ENCODE results near the gene EBP. TPM values are rescaled to one million over a fixed set of nuclear protein-coding genes. Genes with fewer than 3 reads are reported as not detected.

EBP gene
- total and polyA plus RNA-seq, 9 of the 15 experiments (the other 6 are each of a cell fraction or from before 2014, with no cell fraction given): 228 to 987 (median 274) TPM

DNA sequence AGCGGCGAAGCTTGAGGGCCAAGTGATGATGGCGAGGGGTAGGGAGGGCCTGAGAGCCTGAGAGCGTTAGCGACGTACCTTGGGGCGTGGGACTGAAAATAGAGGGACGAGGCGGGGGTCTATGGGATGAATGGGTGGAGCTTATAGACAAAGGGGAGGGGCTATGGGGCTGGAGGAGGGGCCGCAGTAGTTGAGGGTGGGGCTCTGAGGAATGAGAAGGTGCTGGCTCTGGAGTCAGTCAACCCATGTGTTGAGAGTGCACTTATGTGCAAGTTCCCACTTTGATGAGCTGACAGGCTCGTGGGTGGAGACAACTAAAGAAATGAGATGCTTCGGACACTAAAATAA is 18.4 kb downstream of the EBP start:
- intact Hi-C loops (cut with micrococcal nuclease) (no loop called here), in situ Hi-C loops (cut with MboI) (no loop called here)
- Histone ChIP-seq H3K4me2 (ENCODE audit: insufficient read depth, low read length) (peak overlapping the region; percentile 89), H2AFZ (ENCODE audit: low read depth, low read length) (peak overlapping the region; percentile 96), H3K9ac (ENCODE audit: insufficient read depth in 1 of 2, low read depth in 2 of 2, low read length in 2 of 2) (peak overlapping the region; percentile 69 to 91; a peak in 3 of 4 replicates), H3K9me1 (ENCODE audit: control insufficient read depth, insufficient read depth, low read length) (no peaks in the 10 kb centered on the region), H3K4me3 (peak overlapping the region; percentile 66), H3K4me1 (replicated peaks in 1 of 2; ENCODE audit: control insufficient read depth in 2 of 2, insufficient read depth in 2 of 2, low read length in 2 of 2) (peaks cover 9 to 19% of the 10 kb centered on the region in 2 experiments; a peak in 4 of 5 replicates), H3K27me3 (ENCODE audit: control insufficient read depth in 2 of 2, insufficient read depth in 2 of 2, low read length in 2 of 2) (no peaks in the 10 kb centered on the region), H3K9me3 (replicated peaks; ENCODE audit: control insufficient read depth, insufficient read depth, low read depth, low read length) (no peaks in the 10 kb centered on the region), H4K20me1 (replicated peaks; ENCODE audit: control insufficient read depth, insufficient read depth, low read length) (no peaks in the 10 kb centered on the region), H3K79me2 (ENCODE audit: control insufficient read depth, insufficient read depth, low read length) (peaks cover 17% of the 10 kb centered on the region), H3K36me3 (ENCODE audit: control insufficient read depth, insufficient read depth, low read length) (peaks cover 21% of the 10 kb centered on the region), H3K27ac (ENCODE audit: extremely low read depth, low read depth, low read length) (peak overlapping the region; percentile 94)
- no TSS peak for BruUV-seq (replicated peaks)
- 1% methylated on average over 10 of the region's 12 CpGs for WGBS (ENCODE audit: insufficient coverage, low coverage, missing lambda C conversion rate)
- DNase-seq (ENCODE audit: extremely low read depth in 1 of 4, low spot score in 3 of 4) (peak in 3 of 4 experiments; percentile 73 to 75 (median 73)), ATAC-seq (peak; percentile 84), FAIRE-seq (no peak)
- POLR2A ChIA-PET: interaction anchor here (0.6 to 2.3 kb wide), 8 partner anchors 9 to 74 kb away, joined by 3 to 12 read pairs (median 4); partner anchors contain the start of genes EBP and RBM3
- TF ChIP-seq, protein P1, sequence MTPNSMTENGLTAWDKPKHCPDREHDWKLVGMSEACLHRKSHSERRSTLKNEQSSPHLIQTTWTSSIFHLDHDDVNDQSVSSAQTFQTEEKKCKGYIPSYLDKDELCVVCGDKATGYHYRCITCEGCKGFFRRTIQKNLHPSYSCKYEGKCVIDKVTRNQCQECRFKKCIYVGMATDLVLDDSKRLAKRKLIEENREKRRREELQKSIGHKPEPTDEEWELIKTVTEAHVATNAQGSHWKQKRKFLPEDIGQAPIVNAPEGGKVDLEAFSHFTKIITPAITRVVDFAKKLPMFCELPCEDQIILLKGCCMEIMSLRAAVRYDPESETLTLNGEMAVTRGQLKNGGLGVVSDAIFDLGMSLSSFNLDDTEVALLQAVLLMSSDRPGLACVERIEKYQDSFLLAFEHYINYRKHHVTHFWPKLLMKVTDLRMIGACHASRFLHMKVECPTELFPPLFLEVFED (CRISPR knock-in tag; conservative IDR thresholded peaks at IDR 0.05): 0 out of 2 replicates have a peak, but pooled peaks have one; percentile 13
- TF ChIP-seq, protein P2, sequence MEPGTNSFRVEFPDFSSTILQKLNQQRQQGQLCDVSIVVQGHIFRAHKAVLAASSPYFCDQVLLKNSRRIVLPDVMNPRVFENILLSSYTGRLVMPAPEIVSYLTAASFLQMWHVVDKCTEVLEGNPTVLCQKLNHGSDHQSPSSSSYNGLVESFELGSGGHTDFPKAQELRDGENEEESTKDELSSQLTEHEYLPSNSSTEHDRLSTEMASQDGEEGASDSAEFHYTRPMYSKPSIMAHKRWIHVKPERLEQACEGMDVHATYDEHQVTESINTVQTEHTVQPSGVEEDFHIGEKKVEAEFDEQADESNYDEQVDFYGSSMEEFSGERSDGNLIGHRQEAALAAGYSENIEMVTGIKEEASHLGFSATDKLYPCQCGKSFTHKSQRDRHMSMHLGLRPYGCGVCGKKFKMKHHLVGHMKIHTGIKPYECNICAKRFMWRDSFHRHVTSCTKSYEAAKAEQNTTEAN (CRISPR knock-in tag; IDR thresholded peaks at IDR 0.05): 0 out of 2 replicates have a peak, but pooled peaks have one; percentile 45
- TF ChIP-seq ARID2 (IDR thresholded peaks at IDR 0.05) (no peak), SAP30 (IDR thresholded peaks at IDR 0.05; ENCODE audit: borderline replicate concordance, insufficient read depth, low read depth, low read length, poor library complexity, severe bottlenecking) (peak; percentile 15), CHD1 (IDR thresholded peaks at IDR 0.05; ENCODE audit: low read length) (peak; percentile 66), ARID1B (IDR thresholded peaks at IDR 0.05) (0 out of 2 replicates have a peak, but pooled peaks have one; percentile 4), PHF8 (IDR thresholded peaks at IDR 0.05; ENCODE audit: borderline replicate concordance, low read length) (0 out of 2 replicates have a peak, but pooled peaks have one; percentile 5), MAZ (CRISPR knock-in tag; conservative IDR thresholded peaks at IDR 0.05 in 1 of 2, IDR thresholded peaks at IDR 0.05 in 1 of 2) (peak in 1 of 2 experiments; percentile 52; a peak in 1 of 4 replicates), ZFPM2 (CRISPR knock-in tag; IDR thresholded peaks at IDR 0.05) (no peak)
- CTCF ChIA-PET (ENCODE audit: low intra/inter-chr PET ratio): no interaction called here
